Measurements from ENCODE around the gene CARD16.

The CARD16 gene

DNA sequence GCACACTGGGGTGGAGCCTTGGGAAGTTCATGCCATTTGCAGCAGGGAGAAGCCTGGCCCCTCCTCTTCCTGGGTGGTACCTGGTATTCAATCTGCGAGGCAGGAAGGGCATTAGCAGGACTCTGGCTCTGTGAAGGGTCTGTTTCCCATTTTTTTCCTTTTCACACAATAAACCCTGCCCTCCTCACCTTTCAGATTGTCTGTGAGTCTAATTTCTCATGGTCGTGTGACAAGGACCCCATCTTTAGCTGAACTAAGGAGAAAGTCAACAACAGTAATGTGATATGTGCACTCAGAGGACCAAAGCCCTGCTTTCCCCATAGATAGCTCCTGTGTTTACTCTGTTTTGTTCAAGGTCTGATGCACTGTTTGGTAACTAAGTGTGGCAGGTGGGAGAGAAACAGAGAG lies 50.1 kb downstream of the CARD16 start:
- no peak for DNase-seq (ENCODE audit: low read depth in 2 of 2)

GRCh38 chr11:104992781-104993180 lies 52.4 kb downstream of the CARD16 start:
- DNase-seq (ENCODE audit: low read depth in 2 of 2), result no peak

GRCh38 chr11:104991994-104992393 lies 53.1 kb downstream of the CARD16 start:
- DNase-seq (ENCODE audit: low read depth in 2 of 2), result no peak

Measured in stimulated activated CD8-positive, alpha-beta memory T cell treated with anti-CD3 and anti-CD28 coated beads, Interleukin-2, amount 100 ng/mL, for 48 hours (primary cell).